GM12872 (cell line): ENCODE measurements around the gene MAN2A1.

ENCODE experiments used
- TF ChIP-seq, protein P1 (sequence below): IDR thresholded peaks from 3 replicates; pipeline ENCODE4 v1.5.1; 2011; ENCODE audit warnings: low read depth, mild to moderate bottlenecking, low read length, moderate library complexity; ENCODE audit not compliant: insufficient read depth

Gene MAN2A1

DNA sequence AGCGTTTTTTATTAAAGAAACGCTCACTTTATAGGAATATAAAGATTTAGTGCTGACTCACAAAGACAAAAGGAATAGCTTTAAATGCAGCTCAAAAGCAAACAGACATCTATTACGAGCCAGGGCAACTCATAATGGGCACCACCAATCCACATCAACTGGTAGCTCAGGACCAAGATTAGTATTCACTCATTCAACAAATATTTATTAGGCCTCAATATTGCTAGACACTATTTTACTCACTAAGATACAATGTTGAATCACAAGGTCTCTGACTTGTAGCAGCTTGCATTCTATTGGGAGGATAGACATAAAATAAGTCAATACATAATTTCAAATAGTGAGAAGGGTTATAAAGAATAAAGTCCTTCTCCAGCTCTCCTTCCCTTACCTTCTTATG, 8.0 kb upstream of the MAN2A1 start:
- TF ChIP-seq, protein P1, sequence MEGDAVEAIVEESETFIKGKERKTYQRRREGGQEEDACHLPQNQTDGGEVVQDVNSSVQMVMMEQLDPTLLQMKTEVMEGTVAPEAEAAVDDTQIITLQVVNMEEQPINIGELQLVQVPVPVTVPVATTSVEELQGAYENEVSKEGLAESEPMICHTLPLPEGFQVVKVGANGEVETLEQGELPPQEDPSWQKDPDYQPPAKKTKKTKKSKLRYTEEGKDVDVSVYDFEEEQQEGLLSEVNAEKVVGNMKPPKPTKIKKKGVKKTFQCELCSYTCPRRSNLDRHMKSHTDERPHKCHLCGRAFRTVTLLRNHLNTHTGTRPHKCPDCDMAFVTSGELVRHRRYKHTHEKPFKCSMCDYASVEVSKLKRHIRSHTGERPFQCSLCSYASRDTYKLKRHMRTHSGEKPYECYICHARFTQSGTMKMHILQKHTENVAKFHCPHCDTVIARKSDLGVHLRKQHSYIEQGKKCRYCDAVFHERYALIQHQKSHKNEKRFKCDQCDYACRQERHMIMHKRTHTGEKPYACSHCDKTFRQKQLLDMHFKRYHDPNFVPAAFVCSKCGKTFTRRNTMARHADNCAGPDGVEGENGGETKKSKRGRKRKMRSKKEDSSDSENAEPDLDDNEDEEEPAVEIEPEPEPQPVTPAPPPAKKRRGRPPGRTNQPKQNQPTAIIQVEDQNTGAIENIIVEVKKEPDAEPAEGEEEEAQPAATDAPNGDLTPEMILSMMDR = no peak

- TF ChIP-seq, protein P1 = no peak
Observed at GRCh38 chr5:109682383-109682782, 7.3 kb upstream of the MAN2A1 start.

GRCh38 chr5:109685916-109686315, 3.8 kb upstream of the MAN2A1 start:
- TF ChIP-seq, protein P1 = no peak

- TF ChIP-seq, protein P1 = peak; percentile 54
Observed at GRCh38 chr5:109688630-109688969, 1.1 kb upstream of the MAN2A1 start.

- TF ChIP-seq, protein P1 = 0 out of 3 replicates have a peak, but pooled peaks have one; percentile 30
Observed at GRCh38 chr5:109688970-109689739, 572 bp upstream of the MAN2A1 start.

GRCh38 chr5:109690242-109690974, 681 bp downstream of the MAN2A1 start:
- TF ChIP-seq, protein P1 = peak; percentile 21; the same call in 1 of the 3 replicates

GRCh38 chr5:109690975-109691574, 1.3 kb downstream of the MAN2A1 start:
- TF ChIP-seq, protein P1 = peak; percentile 75
